Neural cell (in vitro differentiated cells): ENCODE measurements around the gene SH3GL3.

ENCODE experiments used
- EP300 ChIP-seq: fragments of 450-650 bp; conservative IDR thresholded peaks from 2 replicates; pipeline ENCODE4 v1.6.1; 2014; ENCODE audit warnings: antibody characterized with exemption, mild to moderate bottlenecking, moderate library complexity; ENCODE audit not compliant: poor library complexity, severe bottlenecking
- EZH2 ChIP-seq: fragments of 200-600, 300-800 bp; shearing (Covaris generic), sonication (generic); IDR thresholded peaks from 2 replicates; pipeline ENCODE4 v1.6.1; 2014; ENCODE audit warnings: antibody characterized with exemption, low read length, borderline replicate concordance, mild to moderate bottlenecking; ENCODE audit not compliant: insufficient read depth, poor library complexity, severe bottlenecking
- MXI1 ChIP-seq: fragments of 450-650 bp; conservative IDR thresholded peaks from 2 replicates; pipeline ENCODE4 v1.6.1; 2014; ENCODE audit warnings: antibody characterized with exemption, mild to moderate bottlenecking; ENCODE audit not compliant: poor library complexity, severe bottlenecking
- POLR2AphosphoS5 ChIP-seq: IDR thresholded peaks from 2 replicates; pipeline ENCODE4 v1.6.1; 2012
- SMC3 ChIP-seq: fragments of 450-650 bp; conservative IDR thresholded peaks from 2 replicates; pipeline ENCODE4 v1.6.1; 2014; ENCODE audit warnings: antibody characterized with exemption, mild to moderate bottlenecking, moderate library complexity; ENCODE audit not compliant: poor library complexity
- TAF1 ChIP-seq: IDR thresholded peaks from 2 replicates; pipeline ENCODE4 v1.6.1; 2012; ENCODE audit warnings: low read depth
- TF ChIP-seq, protein P1 (sequence below): fragments of 450-650 bp; IDR thresholded peaks from 2 replicates; pipeline ENCODE4 v1.5.1; 2014; ENCODE audit warnings: antibody characterized with exemption, mild to moderate bottlenecking, moderate library complexity; ENCODE audit not compliant: poor library complexity, severe bottlenecking

DNA sequence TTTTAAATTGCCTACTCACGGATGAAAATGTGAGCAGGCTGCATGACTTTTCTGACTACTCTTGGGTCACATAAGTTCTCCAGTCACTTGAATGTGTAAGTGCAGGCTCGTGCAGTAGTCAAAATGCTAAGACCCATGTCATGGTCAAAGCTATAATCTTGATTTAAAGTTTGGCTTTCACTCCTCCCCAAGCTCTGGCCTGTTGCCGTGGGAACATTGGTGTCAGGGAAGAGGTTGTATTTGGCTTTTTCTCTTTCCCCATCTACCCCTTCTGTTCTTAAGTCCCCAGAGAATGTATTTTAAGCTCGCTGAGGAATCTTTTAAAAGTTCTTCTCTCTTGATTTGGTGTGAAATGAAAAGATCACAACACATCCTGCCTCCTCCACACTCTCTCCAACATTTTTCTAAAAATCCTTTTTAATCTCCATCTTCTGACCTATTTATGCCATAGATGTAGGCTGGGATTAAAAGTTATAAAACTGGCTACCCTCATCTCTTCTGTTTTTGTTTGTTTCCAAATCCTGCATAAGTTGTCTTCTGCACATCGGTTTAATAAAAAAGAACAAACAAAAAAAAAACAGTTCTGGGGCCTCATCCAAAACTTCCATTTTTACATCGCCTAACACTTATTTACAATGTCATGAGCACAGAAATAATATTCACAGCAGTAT lies 145.4 kb downstream of the SH3GL3 start:
- TF ChIP-seq EP300 (no peak), POLR2AphosphoS5 (no peak), EZH2 (no peak), TAF1 (no peak), MXI1 (no peak), SMC3 (no peak)
- TF ChIP-seq, protein P1, sequence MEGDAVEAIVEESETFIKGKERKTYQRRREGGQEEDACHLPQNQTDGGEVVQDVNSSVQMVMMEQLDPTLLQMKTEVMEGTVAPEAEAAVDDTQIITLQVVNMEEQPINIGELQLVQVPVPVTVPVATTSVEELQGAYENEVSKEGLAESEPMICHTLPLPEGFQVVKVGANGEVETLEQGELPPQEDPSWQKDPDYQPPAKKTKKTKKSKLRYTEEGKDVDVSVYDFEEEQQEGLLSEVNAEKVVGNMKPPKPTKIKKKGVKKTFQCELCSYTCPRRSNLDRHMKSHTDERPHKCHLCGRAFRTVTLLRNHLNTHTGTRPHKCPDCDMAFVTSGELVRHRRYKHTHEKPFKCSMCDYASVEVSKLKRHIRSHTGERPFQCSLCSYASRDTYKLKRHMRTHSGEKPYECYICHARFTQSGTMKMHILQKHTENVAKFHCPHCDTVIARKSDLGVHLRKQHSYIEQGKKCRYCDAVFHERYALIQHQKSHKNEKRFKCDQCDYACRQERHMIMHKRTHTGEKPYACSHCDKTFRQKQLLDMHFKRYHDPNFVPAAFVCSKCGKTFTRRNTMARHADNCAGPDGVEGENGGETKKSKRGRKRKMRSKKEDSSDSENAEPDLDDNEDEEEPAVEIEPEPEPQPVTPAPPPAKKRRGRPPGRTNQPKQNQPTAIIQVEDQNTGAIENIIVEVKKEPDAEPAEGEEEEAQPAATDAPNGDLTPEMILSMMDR: no peak
